HT1080 (cell line): Measurements from ENCODE around the gene FBLN5. TPM values are rescaled to one million over a fixed set of nuclear protein-coding genes. Genes with fewer than 3 reads are reported as not detected.

Experiments
- DNase-seq: peaks from one replicate; pipeline ENCODE4 v3.0.0-alpha.2; 2015; ENCODE audit warnings: low read depth
- polyA plus RNA-seq, 2 experiments: library from polyadenylated mRNA; depleted of rRNA; stranded (reverse); fragments of >200 nt; gene quantifications; 2 replicates each; pipeline ENCODE4 v1.2.3, GENCODE V29; 2015
- total RNA-seq: library from RNA; depleted of rRNA; stranded (reverse); fragments of >200 nt; shearing (Covaris generic); gene quantifications from 2 replicates; pipeline ENCODE4 v1.2.3, GENCODE V29; 2014; rRNA removed

The FBLN5 gene
- 0.47 and 0.67 TPM in 2 replicates for total RNA-seq
- polyA plus RNA-seq (2015; cell fraction: cytosol; rRNA removed), result 0.31 and 0.52 TPM in 2 replicates
- polyA plus RNA-seq (2015; cell fraction: nucleus; rRNA removed), result 0.06 and 0.36 TPM in 2 replicates

- DNase-seq, result no peak
Measured at GRCh38 chr14:91947475-91948184, at the start of gene FBLN5. Gene FBLN5 (minus strand): TSS chr14:91947694. CDS start chr14:91947229, 465 bp downstream.

- peak; percentile 49 for DNase-seq
Measured at GRCh38 chr14:91996948-91997371, 49.5 kb upstream of the FBLN5 start.

GRCh38 chr14:91987192-91987591, 39.7 kb upstream of the FBLN5 start:
- DNase-seq, result no peak

GRCh38 chr14:91985521-91986255, 38.2 kb upstream of the FBLN5 start:
- DNase-seq, result no peak

GRCh38 chr14:91985008-91985407, 37.5 kb upstream of the FBLN5 start:
- peak; percentile 81 for DNase-seq

- DNase-seq, result no peak
Measured at GRCh38 chr14:91983588-91983987, 36.1 kb upstream of the FBLN5 start.

GRCh38 chr14:91980157-91980556, 32.7 kb upstream of the FBLN5 start:
- DNase-seq, result peak; percentile 96

- DNase-seq, result no peak
Measured at GRCh38 chr14:91977884-91978283, 30.4 kb upstream of the FBLN5 start.

GRCh38 chr14:91975763-91976162, 28.3 kb upstream of the FBLN5 start:
- DNase-seq, result no peak

GRCh38 chr14:91971188-91971778, 23.8 kb upstream of the FBLN5 start:
- no peak for DNase-seq

- no peak for DNase-seq
Measured at GRCh38 chr14:91968280-91968679, 20.8 kb upstream of the FBLN5 start.

GRCh38 chr14:91964724-91965123, 17.2 kb upstream of the FBLN5 start:
- DNase-seq, result no peak

- no peak for DNase-seq
Measured at GRCh38 chr14:91964011-91964410, 16.5 kb upstream of the FBLN5 start.

- DNase-seq, result no peak
Measured at GRCh38 chr14:91963465-91963864, 16.0 kb upstream of the FBLN5 start.

- no peak for DNase-seq
Measured at GRCh38 chr14:91961297-91962220, 14.1 kb upstream of the FBLN5 start.

- DNase-seq, result no peak
Measured at GRCh38 chr14:91957876-91958313, 10.4 kb upstream of the FBLN5 start.

GRCh38 chr14:91956616-91957015, 9.1 kb upstream of the FBLN5 start:
- DNase-seq, result no peak

GRCh38 chr14:91955168-91955567, 7.7 kb upstream of the FBLN5 start:
- DNase-seq, result no peak

GRCh38 chr14:91953170-91953985, 5.9 kb upstream of the FBLN5 start:
- no peak for DNase-seq
